HEK293 (cell line): ENCODE data around the gene LZTR1.

Experiments used
- CTCF ChIA-PET: fragments of 350-600 bp; formaldehyde crosslinking; extraction: SDS; loops from one replicate; lab custom pipeline; 2021; ENCODE audit warnings: antibody characterized with exemption; lab: Yijun Ruan, JAX
- POLR2A ChIA-PET: fragments of 300-600 bp; formaldehyde crosslinking; extraction: SDS; loops from one replicate; lab custom pipeline; 2020; ENCODE audit warnings: antibody characterized with exemption, inconsistent platforms; lab: Yijun Ruan, JAX
- H3K27ac ChIP-seq: fragments of 200-500 bp; sonication (Bioruptor generic); 2 replicates; pipeline ENCODE4 v1.5.1; 2014; ENCODE audit warnings: low read depth, low read length, control low read depth, inconsistent platforms; ENCODE audit errors: extremely low read depth
- H3K36me3 ChIP-seq, 2 experiments: fragments of 200-500 bp in 1 of 2; sonication (Bioruptor generic) in 1 of 2; 1 replicate in 1 of 2; 2 replicates in 1 of 2; pipeline ENCODE4 v1.5.1; 2014 to 2017; ENCODE audit warnings: inconsistent platforms in 2 of 2, low read length in 2 of 2; ENCODE audit not compliant: control insufficient read depth in 2 of 2, insufficient read depth in 1 of 2
- H3K4me1 ChIP-seq: fragments of 200-500 bp; sonication (Bioruptor generic); 2 replicates; pipeline ENCODE4 v1.5.1; 2014; ENCODE audit warnings: mild to moderate bottlenecking, low read length, inconsistent platforms; ENCODE audit not compliant: control insufficient read depth, insufficient read depth
- H3K4me3 ChIP-seq: 2 replicates; pipeline ENCODE4 v1.5.1; 2011; ENCODE audit warnings: low read depth, mild to moderate bottlenecking, control low read depth, low read length, moderate library complexity
- H3K9me3 ChIP-seq: fragments of 200-500 bp; sonication (Bioruptor generic); 2 replicates; pipeline ENCODE4 v1.5.1; 2014; ENCODE audit warnings: low read depth, low read length, inconsistent platforms; ENCODE audit not compliant: control insufficient read depth, insufficient read depth
- EGR2 ChIP-seq: fragments of 450-650 bp; formaldehyde crosslinking; IDR thresholded peaks from 2 replicates; pipeline ENCODE4 v1.5.1; 2016; ENCODE audit warnings: low read depth, missing biosample characterization, missing genetic modification characterization
- OSR2 ChIP-seq: fragments of 450-650 bp; formaldehyde crosslinking; IDR thresholded peaks from 2 replicates; pipeline ENCODE4 v1.5.1; 2016; ENCODE audit warnings: missing biosample characterization, missing genetic modification characterization
- REST ChIP-seq: fragments of 450-650 bp; formaldehyde crosslinking; IDR thresholded peaks from 2 replicates; pipeline ENCODE4 v1.5.1; 2016; ENCODE audit warnings: missing biosample characterization, missing genetic modification characterization
- SCRT2 ChIP-seq: fragments of 450-650 bp; formaldehyde crosslinking; IDR thresholded peaks from 2 replicates; pipeline ENCODE4 v1.5.1; 2016; ENCODE audit warnings: missing biosample characterization, missing genetic modification characterization
- ZFHX2 ChIP-seq: fragments of 450-650 bp; formaldehyde crosslinking; conservative IDR thresholded peaks from 2 replicates; pipeline ENCODE4 v1.5.1; 2016; ENCODE audit warnings: missing biosample characterization, missing genetic modification characterization
- ZFP3 ChIP-seq: fragments of 450-650 bp; formaldehyde crosslinking; IDR thresholded peaks from 2 replicates; pipeline ENCODE4 v1.5.1; 2016; ENCODE audit warnings: low read depth, missing biosample characterization, missing genetic modification characterization
- ZNF174 ChIP-seq: fragments of 450-650 bp; formaldehyde crosslinking; IDR thresholded peaks from 2 replicates; pipeline ENCODE4 v1.5.0; 2017; ENCODE audit warnings: missing biosample characterization, mild to moderate bottlenecking, missing genetic modification characterization
- ZNF184 ChIP-seq: fragments of 450-650 bp; IDR thresholded peaks from 2 replicates; pipeline ENCODE4 v1.5.1; 2018; ENCODE audit warnings: missing biosample characterization, mild to moderate bottlenecking, missing genetic modification characterization
- ZNF670 ChIP-seq: fragments of 450-650 bp; formaldehyde crosslinking; IDR thresholded peaks from 2 replicates; pipeline ENCODE4 v1.5.1; 2016; ENCODE audit warnings: missing biosample characterization, missing genetic modification characterization, low read depth
- TF ChIP-seq, protein P1 (sequence below): fragments of 450-650 bp; formaldehyde crosslinking; IDR thresholded peaks from 2 replicates; pipeline ENCODE4 v1.5.1; 2017; ENCODE audit warnings: missing biosample characterization, missing genetic modification characterization
- TF ChIP-seq, protein P2 (sequence below): fragments of 450-650 bp; formaldehyde crosslinking; optimal IDR thresholded peaks from 2 replicates; pipeline ENCODE3; 2016; ENCODE audit warnings: missing biosample characterization, mild to moderate bottlenecking, missing genetic modification characterization

The LZTR1 gene

GRCh38 chr22:21014726-21015465 is 32.8 kb downstream of the LZTR1 start, which contains the start of gene P2RX6:
Gene P2RX6 (plus strand): TSS chr22:21015165. CDS start chr22:21015175, 10 bp downstream.
- Histone ChIP-seq H3K4me3 (peak within 1 kb of the TSS; percentile 33), H3K9me3 (no peaks in the 10 kb centered on the region), H3K4me1 (no peaks in the 10 kb centered on the region), H3K36me3 (no peaks in the 10 kb centered on the region), H3K27ac (no peak within 1 kb of the TSS)
- CTCF ChIA-PET: interaction anchor here (0.6 to 1.7 kb wide), 5 partner anchors 55 to 705 kb away, joined by 3 to 5 read pairs (median 3); no protein-coding TSS in a partner anchor
- POLR2A ChIA-PET: interaction anchor here (0.9 to 1.7 kb wide), 4 partner anchors 12 to 33 kb away, joined by 3 to 7 read pairs (median 6); partner anchors contain the start of genes LZTR1 and THAP7
- peak; percentile 53 for TF ChIP-seq ZFHX2 (tag by site-specific recombination)
- TF ChIP-seq, protein P1, sequence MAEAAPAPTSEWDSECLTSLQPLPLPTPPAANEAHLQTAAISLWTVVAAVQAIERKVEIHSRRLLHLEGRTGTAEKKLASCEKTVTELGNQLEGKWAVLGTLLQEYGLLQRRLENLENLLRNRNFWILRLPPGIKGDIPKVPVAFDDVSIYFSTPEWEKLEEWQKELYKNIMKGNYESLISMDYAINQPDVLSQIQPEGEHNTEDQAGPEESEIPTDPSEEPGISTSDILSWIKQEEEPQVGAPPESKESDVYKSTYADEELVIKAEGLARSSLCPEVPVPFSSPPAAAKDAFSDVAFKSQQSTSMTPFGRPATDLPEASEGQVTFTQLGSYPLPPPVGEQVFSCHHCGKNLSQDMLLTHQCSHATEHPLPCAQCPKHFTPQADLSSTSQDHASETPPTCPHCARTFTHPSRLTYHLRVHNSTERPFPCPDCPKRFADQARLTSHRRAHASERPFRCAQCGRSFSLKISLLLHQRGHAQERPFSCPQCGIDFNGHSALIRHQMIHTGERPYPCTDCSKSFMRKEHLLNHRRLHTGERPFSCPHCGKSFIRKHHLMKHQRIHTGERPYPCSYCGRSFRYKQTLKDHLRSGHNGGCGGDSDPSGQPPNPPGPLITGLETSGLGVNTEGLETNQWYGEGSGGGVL: peak; percentile 56; the same call in 1 of the 2 replicates
- TF ChIP-seq ZNF174 (tag by site-specific recombination): no peak
- peak; percentile 77 for TF ChIP-seq EGR2 (tag by site-specific recombination)
- TF ChIP-seq REST (tag by site-specific recombination): no peak

DNA sequence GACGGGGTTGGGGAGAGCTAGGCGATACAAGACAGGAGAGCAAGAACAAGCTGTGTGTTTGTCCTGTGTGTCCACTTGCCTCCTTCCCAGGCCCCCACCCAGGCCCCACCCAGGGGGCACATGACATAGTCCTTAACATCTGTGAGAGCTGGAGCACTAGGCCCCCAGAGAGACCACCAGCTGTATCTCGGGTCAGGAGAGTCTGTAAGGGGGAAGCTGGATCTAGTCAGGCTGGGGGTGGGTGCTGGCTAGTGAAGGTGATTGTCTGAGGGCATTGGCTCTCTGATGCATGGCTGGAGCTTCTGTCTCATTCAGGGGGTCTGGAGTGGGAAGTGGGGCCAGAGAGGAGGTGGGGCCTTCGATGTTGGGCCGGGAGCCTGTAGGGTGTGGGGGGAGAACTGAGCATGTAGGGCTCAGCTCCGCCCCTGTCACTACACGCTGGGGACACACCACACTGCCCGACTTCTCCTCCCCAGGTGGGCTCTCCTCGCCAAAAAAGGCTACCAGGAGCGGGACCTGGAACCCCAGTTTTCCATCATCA is 33.4 kb downstream of the LZTR1 start:
- no peaks in the 10 kb centered on the region for H3K9me3 ChIP-seq
- H3K4me1 ChIP-seq: no peaks in the 10 kb centered on the region
- ChIA-PET CTCF (interaction anchor here (0.7 to 1.7 kb wide), 4 partner anchors 22 to 130 kb away, joined by 3 read pairs; no protein-coding TSS in a partner anchor), POLR2A (interaction anchor here (1.2 to 1.7 kb wide), 3 partner anchors 12 to 33 kb away, joined by 6 to 7 read pairs (median 7); partner anchors contain the start of genes LZTR1 and THAP7)
- H3K27ac ChIP-seq: no peak overlapping the region
- no peak overlapping the region for H3K4me3 ChIP-seq
- TF ChIP-seq ZNF184 (tag by site-specific recombination) (no peak), ZNF670 (tag by site-specific recombination) (no peak), SCRT2 (no peak), ZFP3 (no peak), OSR2 (tag by site-specific recombination) (no peak)
- TF ChIP-seq, protein P2, sequence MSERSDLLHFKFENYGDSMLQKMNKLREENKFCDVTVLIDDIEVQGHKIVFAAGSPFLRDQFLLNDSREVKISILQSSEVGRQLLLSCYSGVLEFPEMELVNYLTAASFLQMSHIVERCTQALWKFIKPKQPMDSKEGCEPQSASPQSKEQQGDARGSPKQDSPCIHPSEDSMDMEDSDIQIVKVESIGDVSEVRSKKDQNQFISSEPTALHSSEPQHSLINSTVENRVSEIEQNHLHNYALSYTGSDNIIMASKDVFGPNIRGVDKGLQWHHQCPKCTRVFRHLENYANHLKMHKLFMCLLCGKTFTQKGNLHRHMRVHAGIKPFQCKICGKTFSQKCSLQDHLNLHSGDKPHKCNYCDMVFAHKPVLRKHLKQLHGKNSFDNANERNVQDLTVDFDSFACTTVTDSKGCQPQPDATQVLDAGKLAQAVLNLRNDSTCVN (tag by site-specific recombination): no peak
- H3K36me3 ChIP-seq: no peaks in the 10 kb centered on the region
